ENCODE data around the gene AMPH.

AMPH gene

DNA sequence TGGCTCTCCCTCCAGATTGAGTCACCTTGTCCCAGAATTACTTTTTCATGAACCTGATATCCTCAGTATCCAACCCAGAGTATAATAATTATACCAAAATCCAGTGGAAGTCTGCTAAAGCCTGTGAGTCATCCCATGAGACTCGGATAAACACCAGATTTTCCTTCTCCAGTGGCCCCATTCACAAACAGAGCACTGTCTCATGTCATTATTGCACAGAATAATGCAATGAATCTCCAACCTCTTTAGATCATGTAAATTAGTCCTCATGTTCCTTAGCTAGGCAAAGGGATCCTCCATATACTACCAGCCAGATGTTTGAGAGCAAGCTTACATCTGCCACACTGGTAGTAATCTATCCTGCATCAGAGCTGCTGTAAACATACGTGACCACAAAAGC is 89.0 kb downstream of the AMPH start:
- DNase-seq (ENCODE audit: low spot score) = no peak

GRCh38 chr7:38541440-38541839 is 89.7 kb downstream of the AMPH start:
- DNase-seq (ENCODE audit: low spot score) = no peak

GRCh38 chr7:38539477-38540081 is 91.6 kb downstream of the AMPH start:
- DNase-seq (ENCODE audit: low spot score) = no peak

- DNase-seq (ENCODE audit: low spot score) = no peak
Measured at GRCh38 chr7:38535073-38535472, 96.1 kb downstream of the AMPH start.

DNA sequence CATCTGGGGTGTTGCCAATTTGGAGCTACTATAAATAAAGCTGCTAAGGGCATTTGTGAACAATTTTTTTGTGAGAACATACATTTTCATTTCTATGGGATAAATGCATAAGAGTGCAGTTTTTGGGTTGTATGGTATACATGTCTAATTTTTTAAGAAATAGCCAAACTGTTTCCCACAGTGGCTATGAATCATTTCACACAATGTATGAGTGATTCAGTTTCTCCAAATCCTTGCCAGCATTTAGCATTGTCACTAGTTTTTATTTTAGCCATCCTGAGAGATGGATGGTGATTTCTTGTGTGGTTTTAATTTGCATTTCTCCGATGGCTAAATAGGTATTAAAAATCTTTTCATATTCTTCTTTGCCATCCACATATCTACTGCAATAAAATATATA is 105.3 kb downstream of the AMPH start:
- no peak for DNase-seq (ENCODE audit: low spot score)

DNA sequence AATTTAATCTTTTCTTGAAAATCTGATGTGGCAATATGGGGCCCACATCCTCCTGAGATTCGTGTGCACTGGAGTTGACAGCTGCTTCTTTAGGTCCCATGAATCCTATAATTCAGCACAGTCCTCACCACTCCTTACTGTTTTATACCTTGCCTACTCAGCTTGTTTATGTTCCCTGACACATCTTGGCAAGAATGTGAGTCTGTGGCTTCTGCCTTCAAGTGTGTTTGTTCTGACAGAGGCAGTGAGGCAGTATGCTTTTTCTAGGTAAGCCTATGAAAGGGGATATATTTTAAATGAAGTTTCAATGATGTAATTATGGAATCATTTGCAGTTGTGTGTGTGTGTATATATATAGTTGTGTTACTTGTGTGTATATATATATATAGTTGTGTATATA is 106.4 kb downstream of the AMPH start:
- peak; percentile 8 for DNase-seq (ENCODE audit: low spot score)

GRCh38 chr7:38520741-38521140 is 110.4 kb downstream of the AMPH start:
- DNase-seq (ENCODE audit: low spot score) = no peak

GRCh38 chr7:38518541-38518940 is 112.6 kb downstream of the AMPH start:
- no peak for DNase-seq (ENCODE audit: low spot score)

- peak; percentile 6 for DNase-seq (ENCODE audit: low spot score)
Measured at GRCh38 chr7:38512704-38513103, 118.5 kb downstream of the AMPH start.

DNA sequence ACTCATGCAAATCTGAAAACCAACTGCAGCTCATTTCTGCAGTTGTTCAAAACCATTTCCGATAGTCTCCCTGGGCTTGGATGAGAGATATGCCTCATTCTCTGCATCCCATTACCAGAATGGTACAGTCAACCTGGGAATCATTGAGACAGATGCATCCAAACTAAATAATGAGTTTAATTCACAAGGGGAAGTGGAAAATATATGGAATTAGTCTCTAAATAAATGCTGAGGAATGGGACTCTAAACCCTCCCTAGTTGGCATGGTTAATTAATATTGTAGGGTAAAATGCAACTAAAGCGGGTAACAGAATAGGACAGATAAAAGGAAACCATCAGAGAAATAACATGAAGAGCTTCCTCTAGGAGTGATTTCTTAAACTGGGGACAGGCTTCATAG is 118.9 kb downstream of the AMPH start:
- no peak for DNase-seq (ENCODE audit: low spot score)

- no peak for DNase-seq (ENCODE audit: low spot score)
Measured at GRCh38 chr7:38507384-38507783, 123.8 kb downstream of the AMPH start.

DNA sequence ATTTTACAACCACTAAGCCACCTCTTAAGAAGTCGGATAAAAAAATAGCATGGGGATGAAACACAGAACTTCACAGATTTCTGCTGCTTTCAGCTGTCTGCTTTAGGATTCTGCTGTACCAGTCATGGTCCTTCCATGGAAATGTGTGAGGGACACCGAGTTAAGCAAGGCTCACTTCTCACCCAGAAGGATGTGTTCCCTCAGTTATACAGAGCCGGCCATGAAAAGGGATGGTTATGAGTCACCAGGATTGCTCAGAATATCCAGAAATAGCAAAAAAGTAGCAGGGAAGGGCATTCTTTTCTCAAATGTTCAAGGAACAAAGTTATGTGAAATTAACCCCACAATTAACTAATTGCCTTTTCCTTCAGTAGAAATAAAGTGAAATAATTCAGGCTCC is 124.4 kb downstream of the AMPH start:
- DNase-seq (ENCODE audit: low spot score) = no peak

- no peak for DNase-seq (ENCODE audit: low spot score)
Measured at GRCh38 chr7:38506004-38506403, 125.2 kb downstream of the AMPH start.

GRCh38 chr7:38504684-38505083 is 126.5 kb downstream of the AMPH start:
- no peak for DNase-seq (ENCODE audit: low spot score)

- no peak for DNase-seq (ENCODE audit: low spot score)
Measured at GRCh38 chr7:38502848-38503247, 128.3 kb downstream of the AMPH start.

DNA sequence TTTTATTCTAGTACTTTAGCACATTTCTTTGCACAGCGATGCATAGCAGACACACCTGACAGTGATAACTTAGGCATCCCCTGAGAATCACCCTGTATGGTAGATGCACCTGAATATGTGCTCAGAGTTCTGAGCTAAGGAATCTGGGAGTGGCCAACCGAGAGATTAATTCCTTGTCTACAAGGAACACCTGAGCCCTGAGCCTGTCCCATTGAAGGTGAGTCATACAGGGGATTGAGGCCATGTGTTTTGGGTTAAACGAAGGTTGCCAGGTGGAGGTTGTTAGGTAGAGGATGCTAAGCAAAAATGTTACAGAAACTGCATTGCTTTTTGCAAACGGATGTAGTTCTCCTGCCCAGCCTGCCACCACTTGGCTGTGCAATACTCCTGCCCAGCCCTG is 128.9 kb downstream of the AMPH start:
- peak; percentile 24 for DNase-seq (ENCODE audit: low spot score)

DNA sequence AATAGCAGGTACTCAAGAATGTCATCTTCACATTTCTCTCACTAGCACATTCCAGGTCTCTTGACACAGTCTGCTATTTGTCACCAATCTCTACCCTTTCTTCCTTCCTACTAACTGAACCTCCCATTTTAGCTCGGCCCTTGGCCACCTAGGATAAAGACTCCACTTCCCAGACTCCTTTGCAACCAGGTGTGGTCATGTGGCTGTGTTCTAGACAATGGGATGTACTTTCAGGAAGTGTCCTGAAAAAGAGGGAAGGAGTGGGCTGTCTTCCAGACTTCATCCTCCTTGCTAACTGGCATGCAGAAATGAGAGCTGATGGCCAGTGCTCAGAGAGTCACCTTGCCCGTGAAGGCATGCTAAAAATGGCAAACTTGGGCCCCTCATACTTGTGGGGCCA is 139.2 kb downstream of the AMPH start:
- DNase-seq (ENCODE audit: low spot score) = no peak

DNA sequence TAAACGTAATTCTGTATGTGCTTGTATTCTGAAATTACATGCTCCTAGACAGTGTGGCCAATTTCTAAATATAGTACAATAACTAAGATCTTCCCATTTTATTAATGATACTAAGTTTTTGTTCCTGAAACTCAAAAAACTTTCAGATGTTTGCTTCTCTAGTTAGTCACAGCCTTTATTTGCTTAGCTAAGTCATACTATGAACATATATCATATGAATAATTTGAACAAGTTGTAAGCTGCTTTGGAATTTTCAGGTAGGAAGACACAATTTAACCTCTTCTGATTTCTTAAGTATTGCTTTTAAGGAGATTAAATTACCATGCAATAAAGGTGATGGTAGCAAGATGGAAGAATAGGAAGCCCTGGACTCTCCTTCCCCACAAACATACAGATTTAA is 148.7 kb downstream of the AMPH start:
- DNase-seq (ENCODE audit: low spot score) = no peak

- no peak for DNase-seq (ENCODE audit: low spot score)
Measured at GRCh38 chr7:38481401-38481800, 149.8 kb downstream of the AMPH start.

DNA sequence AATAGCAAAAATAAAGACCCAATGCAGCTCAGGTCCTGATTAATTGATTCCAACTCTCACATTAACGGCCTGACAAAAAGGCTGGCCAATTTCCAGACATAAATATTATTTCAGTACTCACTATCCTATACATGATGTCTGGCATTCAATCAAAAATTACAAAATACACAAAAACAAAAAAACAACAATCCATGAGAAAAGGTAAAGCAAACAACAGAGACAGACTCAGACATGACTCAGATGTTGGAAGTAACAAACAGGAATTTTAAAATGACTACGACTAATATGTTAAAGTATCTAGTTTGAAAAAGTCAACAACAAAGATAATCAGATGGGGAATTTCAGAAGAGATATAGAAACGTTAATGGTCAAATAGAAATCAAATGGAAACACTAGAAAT is 152.8 kb downstream of the AMPH start:
- DNase-seq (ENCODE audit: low spot score) = peak; percentile 9

GRCh38 chr7:38477333-38477732 is 153.8 kb downstream of the AMPH start:
- no peak for DNase-seq (ENCODE audit: low spot score)

GRCh38 chr7:38476764-38477163 is 154.4 kb downstream of the AMPH start:
- DNase-seq (ENCODE audit: low spot score) = no peak

DNA sequence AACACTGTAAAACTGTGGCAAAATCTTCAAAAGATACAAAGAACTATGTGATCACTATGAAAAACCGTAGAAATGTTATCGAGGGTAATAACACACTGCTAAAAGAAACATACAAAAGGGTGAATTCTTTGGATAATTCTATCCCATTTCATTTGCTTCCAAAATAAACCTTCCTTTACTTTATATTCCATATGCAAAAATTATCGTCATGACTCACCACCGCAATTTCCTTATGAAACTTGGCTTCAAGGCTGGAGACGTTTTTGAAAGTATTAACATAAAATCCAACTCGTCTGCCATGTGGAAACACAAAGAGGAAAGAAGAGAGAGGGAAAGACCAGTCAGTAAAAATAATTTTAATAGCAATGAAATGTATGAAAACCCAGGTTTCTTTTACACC is 165.2 kb downstream of the AMPH start:
- DNase-seq (ENCODE audit: low spot score) = no peak

DNA sequence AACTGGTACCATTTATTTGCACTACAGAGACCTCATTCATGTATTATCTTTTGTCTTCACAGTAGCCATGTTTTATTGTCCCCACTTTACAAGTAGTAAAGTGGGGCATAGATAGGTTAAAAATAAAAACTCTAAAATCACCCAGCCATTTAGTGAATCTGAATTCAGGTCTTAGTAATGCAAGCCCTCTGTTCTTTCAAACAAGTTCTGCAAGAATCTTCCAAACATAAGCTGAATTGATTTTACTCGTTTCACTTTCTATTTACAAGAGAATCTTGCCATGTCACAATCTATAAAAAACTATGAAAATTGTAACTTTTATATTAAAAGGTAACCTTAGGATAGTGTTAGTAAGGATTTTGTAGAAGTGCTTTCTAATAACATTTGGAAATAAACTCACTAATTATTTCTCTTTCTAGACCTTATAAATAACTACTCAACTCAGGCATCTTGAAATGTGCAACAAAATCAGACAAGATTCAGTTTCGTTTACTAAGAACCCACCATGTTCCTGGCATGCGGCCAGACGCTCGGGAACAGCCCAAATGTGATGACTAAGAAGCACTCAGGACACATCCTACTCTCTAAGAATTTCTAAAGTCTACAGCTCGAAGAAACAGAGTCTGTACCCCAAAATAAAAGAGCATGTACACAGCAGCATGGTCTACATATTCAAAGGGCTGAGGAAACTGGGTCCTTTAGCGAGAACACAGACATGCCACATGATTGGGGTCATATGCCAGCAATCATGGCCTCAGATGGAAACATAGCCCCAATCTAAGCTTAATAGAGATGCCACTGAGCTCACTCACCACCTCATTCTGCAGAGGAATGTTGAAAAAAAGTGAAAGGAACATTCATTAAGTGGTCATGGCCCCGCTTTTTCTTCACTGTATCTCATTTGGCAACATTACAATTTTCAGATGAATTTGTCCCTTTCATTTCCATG is 167.6 kb downstream of the AMPH start:
- DNase-seq (ENCODE audit: low spot score) = peak; percentile 20
